Neuronal stem cell (in vitro differentiated cells): ENCODE results near the gene EPB41L5.
"Not testable (repeated sequence)": the region's sequence is repeated elsewhere in the genome, so short reads cannot be mapped to it uniquely, and the experiment has no call there.

Experiments used
- DNase-seq: peaks from one replicate; pipeline ENCODE4 v3.0.0-alpha.2; 2013; ENCODE audit warnings: low spot score
- H2AFZ ChIP-seq: one replicate; pipeline ENCODE4 v1.6.1; 2013; ENCODE audit warnings: mild to moderate bottlenecking, low read length, inconsistent platforms
- H2AK5ac ChIP-seq: 2 replicates; pipeline ENCODE4 v1.6.1; 2013; ENCODE audit warnings: low read depth, mild to moderate bottlenecking, inconsistent platforms, low read length, moderate library complexity, mixed read lengths
- H2BK120ac ChIP-seq: 2 replicates; pipeline ENCODE4 v1.6.1; 2013; ENCODE audit warnings: low read depth, mild to moderate bottlenecking, inconsistent platforms, low read length, moderate library complexity, mixed read lengths
- H2BK12ac ChIP-seq: one replicate; pipeline ENCODE4 v1.6.1; 2013; ENCODE audit warnings: low read length, inconsistent platforms
- H2BK15ac ChIP-seq: 2 replicates; pipeline ENCODE4 v1.6.1; 2013; ENCODE audit warnings: mild to moderate bottlenecking, low read length, inconsistent platforms, mixed read lengths
- H2BK5ac ChIP-seq: one replicate; pipeline ENCODE4 v1.6.1; 2013; ENCODE audit warnings: inconsistent platforms, mild to moderate bottlenecking, low read length, moderate library complexity
- H3K14ac ChIP-seq: one replicate; pipeline ENCODE4 v1.6.1; 2013; ENCODE audit warnings: low read length, inconsistent platforms
- H3K18ac ChIP-seq: 2 replicates; pipeline ENCODE4 v1.6.1; 2013; ENCODE audit warnings: low read length, inconsistent platforms
- H3K23ac ChIP-seq: 2 replicates; pipeline ENCODE4 v1.6.1; 2013; ENCODE audit warnings: low read depth, mild to moderate bottlenecking, mixed read lengths, low read length, inconsistent platforms; ENCODE audit not compliant: poor library complexity
- H3K27ac ChIP-seq: replicated peaks from 3 replicates; pipeline ENCODE4 v1.5.1; 2013; ENCODE audit warnings: low read length, inconsistent platforms
- H3K27me3 ChIP-seq, 3 experiments: 2 replicates each; pipeline ENCODE4 v1.6.1; 2013; ENCODE audit warnings: low read length in 3 of 3, mild to moderate bottlenecking in 2 of 3, inconsistent platforms in 1 of 3, low read depth in 1 of 3, mixed read lengths in 1 of 3, moderate library complexity in 1 of 3; ENCODE audit not compliant: control insufficient read depth in 3 of 3, insufficient read depth in 3 of 3
- H3K36me3 ChIP-seq, 2 donors: replicated peaks in 1 of 2; 2 replicates each; pipeline ENCODE4 v1.6.1; 2013; ENCODE audit warnings: low read length in 2 of 2; ENCODE audit not compliant: control insufficient read depth in 2 of 2, insufficient read depth in 2 of 2
- H3K4ac ChIP-seq: 2 replicates; pipeline ENCODE4 v1.6.1; 2013; ENCODE audit warnings: inconsistent platforms, mild to moderate bottlenecking, low read length, moderate library complexity
- H3K4me1 ChIP-seq, 2 donors: 1 replicate in 1 of 2; 2 replicates in 1 of 2; pipeline ENCODE4 v1.6.1; 2013; ENCODE audit warnings: low read length in 2 of 2, low read depth in 1 of 2; ENCODE audit not compliant: control insufficient read depth in 2 of 2, insufficient read depth in 1 of 2
- H3K4me2 ChIP-seq: one replicate; pipeline ENCODE4 v1.6.1; 2013; ENCODE audit warnings: mild to moderate bottlenecking, low read length, inconsistent platforms; ENCODE audit not compliant: insufficient read depth, poor library complexity, severe bottlenecking
- H3K4me3 ChIP-seq, 2 donors: 2 replicates each; pipeline ENCODE4 v1.5.1; 2013; ENCODE audit warnings: low read length in 2 of 2, mild to moderate bottlenecking in 2 of 2, inconsistent platforms in 1 of 2, moderate library complexity in 1 of 2
- H3K79me1 ChIP-seq: one replicate; pipeline ENCODE4 v1.6.1; 2013; ENCODE audit warnings: low read depth, mild to moderate bottlenecking, inconsistent platforms, low read length, moderate library complexity
- H3K9ac ChIP-seq: one replicate; pipeline ENCODE4 v1.6.1; 2013; ENCODE audit warnings: mild to moderate bottlenecking, low read depth, low read length, inconsistent platforms; ENCODE audit not compliant: poor library complexity
- H3K9me3 ChIP-seq, 2 donors: replicated peaks in 1 of 2; 2 replicates each; pipeline versions ENCODE3 to v1.6.1; 2013; ENCODE audit warnings: low read length in 2 of 2, mild to moderate bottlenecking in 2 of 2, inconsistent platforms in 1 of 2, low read depth in 1 of 2, mixed read lengths in 1 of 2, moderate library complexity in 1 of 2; ENCODE audit not compliant: control insufficient read depth in 2 of 2, insufficient read depth in 1 of 2
- H4K8ac ChIP-seq: one replicate; pipeline ENCODE4 v1.6.1; 2013; ENCODE audit warnings: low read depth, mild to moderate bottlenecking, inconsistent platforms, low read length, moderate library complexity
- H4K91ac ChIP-seq: one replicate; pipeline ENCODE4 v1.6.1; 2013; ENCODE audit warnings: low read length, low read depth, mild to moderate bottlenecking, inconsistent platforms; ENCODE audit not compliant: poor library complexity
- WGBS, 2 donors: extraction: QIAGEN DNeasy Blood & Tissue Kit; methylation state at CpG; one replicate each; pipeline ENCODE4 v1.1.7; 2013; ENCODE audit warnings: missing lambda C conversion rate in 2 of 2, mixed read lengths in 1 of 2; ENCODE audit not compliant: insufficient read length in 2 of 2, insufficient replicate concordance in 1 of 2; ENCODE audit errors: extremely low coverage in 2 of 2; 5-methylcytosine and 5-hydroxymethylcytosine counted together

Gene EPB41L5

DNA sequence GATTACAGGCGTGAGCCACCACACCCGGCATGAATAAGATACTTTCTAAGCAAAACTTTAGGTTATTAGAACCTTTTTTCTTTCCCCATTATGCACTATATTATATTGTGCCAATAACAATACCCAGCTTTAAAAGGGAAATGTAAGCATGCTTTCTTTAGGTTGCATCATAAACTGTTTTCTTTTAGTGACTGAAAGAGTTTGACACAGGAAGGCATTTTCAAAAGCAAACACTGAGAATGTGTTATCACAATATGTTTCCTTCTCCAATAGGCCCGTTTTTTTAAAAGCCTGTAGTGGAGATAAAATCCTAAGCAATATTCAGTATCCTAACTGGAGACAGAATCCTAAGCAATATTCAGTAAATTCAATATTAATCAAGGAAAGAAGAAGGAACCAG lies 16.7 kb upstream of the EPB41L5 start:
- Histone ChIP-seq H3K79me1 (peaks cover 3% of the 10 kb centered on the region), H4K8ac (no peak overlapping the region), H3K4me2 (no peak overlapping the region), H2BK12ac (no peak overlapping the region), H4K91ac (no peak overlapping the region), H3K18ac (no peak overlapping the region), H2BK15ac (no peak overlapping the region), H3K4ac (no peak overlapping the region), H3K4me1 (no peaks in the 10 kb centered on the region), H2AFZ (no peak overlapping the region), H2BK5ac (no peak overlapping the region), H3K4me3 (no peak overlapping the region), H3K14ac (no peak overlapping the region), H3K23ac (no peak overlapping the region), H3K36me3 (no peaks in the 10 kb centered on the region), H3K27ac (no peak overlapping the region), H2AK5ac (no peak overlapping the region), H3K9ac (no peak overlapping the region), H2BK120ac (no peak overlapping the region), H3K27me3 (no peaks in the 10 kb centered on the region), H3K9me3 (no peaks in the 10 kb centered on the region)
- WGBS, 2 donors, result no CpG with 5 or more reads among the region's 3 CpGs
- DNase-seq, result no peak

DNA sequence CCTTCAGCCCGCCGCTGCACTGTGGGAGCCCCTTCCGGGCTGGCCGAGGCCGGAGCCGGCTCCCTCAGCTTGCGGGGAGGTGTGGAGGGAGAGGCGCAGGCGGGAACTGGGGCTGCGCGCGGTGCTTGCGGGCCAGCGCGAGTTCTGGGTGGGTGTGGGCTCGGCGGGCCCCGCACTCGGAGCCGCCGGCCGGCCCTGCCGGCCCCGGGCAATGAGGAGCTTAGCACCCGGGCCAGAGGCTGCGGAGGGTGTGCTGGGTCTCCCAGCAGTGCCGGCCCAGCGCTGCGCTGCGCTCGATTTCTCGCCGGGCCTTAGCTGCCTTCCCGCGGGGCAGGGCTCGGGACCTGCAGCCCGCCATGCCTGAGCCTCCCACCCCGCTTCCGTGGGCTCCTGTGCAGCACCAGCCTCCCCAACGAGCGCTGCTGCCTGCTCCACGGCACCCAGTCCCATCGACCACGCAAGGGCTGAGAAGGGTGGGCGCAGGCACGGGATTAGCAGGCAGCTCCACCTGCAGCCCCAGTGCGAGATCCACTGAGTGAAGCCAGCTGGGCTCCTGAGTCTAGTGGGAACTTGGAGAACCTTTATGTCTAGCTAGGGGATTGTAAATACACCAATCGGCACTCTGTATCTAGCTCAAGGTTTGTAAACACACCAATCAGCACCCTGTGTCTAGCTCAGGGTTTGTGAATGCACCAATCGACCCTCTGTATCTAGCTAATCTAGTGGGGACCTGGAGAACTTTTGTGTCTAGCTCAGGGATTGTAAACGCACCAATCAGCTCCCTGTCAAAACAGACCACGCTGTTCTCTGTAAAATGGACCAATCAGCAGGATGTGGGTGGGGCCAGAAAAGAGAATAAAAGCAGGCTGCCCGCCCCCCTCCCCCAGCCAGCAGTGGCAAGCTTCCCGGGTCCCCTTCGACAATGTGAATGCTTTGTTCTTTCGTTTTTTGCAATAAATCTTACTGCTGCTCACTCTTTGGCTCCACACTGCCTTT lies 15.7 kb upstream of the EPB41L5 start:
- not testable (repeated sequence) for H3K27ac ChIP-seq, H3K14ac ChIP-seq, H4K91ac ChIP-seq, H2AK5ac ChIP-seq, H3K4me1 ChIP-seq, H3K4me3 ChIP-seq, H3K4ac ChIP-seq, H2BK15ac ChIP-seq, H3K79me1 ChIP-seq, H3K23ac ChIP-seq, H4K8ac ChIP-seq, H2BK12ac ChIP-seq, H3K36me3 ChIP-seq, H3K4me2 ChIP-seq, H3K9me3 ChIP-seq, H3K9ac ChIP-seq, H3K27me3 ChIP-seq, H2BK120ac ChIP-seq, DNase-seq, H2BK5ac ChIP-seq
- peak overlapping the region; percentile 61 for H2AFZ ChIP-seq
- H3K18ac ChIP-seq, result peak overlapping the region; percentile 70
- WGBS, 2 donors, result no CpG with 5 or more reads among the region's 55 CpGs

DNA sequence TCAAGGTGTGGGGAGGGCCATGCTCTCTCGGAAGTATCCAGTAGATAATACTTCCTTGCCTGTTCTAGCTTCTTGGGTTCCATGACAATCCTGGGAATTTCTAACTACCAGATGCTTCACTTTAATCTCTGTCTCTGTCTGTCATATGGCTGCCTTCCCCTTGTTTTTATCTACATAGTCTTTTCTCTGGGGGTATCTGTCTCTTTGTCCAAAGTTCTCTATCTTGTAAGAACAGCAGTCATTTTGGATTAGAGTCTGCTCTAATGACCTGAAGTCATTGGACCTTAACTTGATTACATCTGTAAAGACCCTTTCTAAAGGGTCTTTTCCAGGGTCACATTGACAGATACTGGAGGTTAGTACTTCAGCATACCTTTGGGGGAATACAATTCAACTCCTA lies 11.4 kb upstream of the EPB41L5 start:
- Histone ChIP-seq H3K4ac (no peak overlapping the region), H3K79me1 (peaks cover 3% of the 10 kb centered on the region), H3K23ac (no peak overlapping the region), H3K27me3 (no peaks in the 10 kb centered on the region), H2BK15ac (no peak overlapping the region), H2BK12ac (no peak overlapping the region), H3K4me1 (no peaks in the 10 kb centered on the region), H2BK5ac (no peak overlapping the region), H3K27ac (no peak overlapping the region), H3K4me2 (no peak overlapping the region), H2AK5ac (no peak overlapping the region), H2BK120ac (no peak overlapping the region), H4K91ac (no peak overlapping the region), H2AFZ (no peak overlapping the region), H3K9me3 (no peaks in the 10 kb centered on the region), H3K36me3 (no peaks in the 10 kb centered on the region), H3K4me3 (no peak overlapping the region), H3K9ac (no peak overlapping the region), H3K18ac (no peak overlapping the region), H3K14ac (no peak overlapping the region), H4K8ac (no peak overlapping the region)
- DNase-seq, result no peak
- WGBS, 2 donors, result no CpG with 5 or more reads among the region's 1 CpG

DNA sequence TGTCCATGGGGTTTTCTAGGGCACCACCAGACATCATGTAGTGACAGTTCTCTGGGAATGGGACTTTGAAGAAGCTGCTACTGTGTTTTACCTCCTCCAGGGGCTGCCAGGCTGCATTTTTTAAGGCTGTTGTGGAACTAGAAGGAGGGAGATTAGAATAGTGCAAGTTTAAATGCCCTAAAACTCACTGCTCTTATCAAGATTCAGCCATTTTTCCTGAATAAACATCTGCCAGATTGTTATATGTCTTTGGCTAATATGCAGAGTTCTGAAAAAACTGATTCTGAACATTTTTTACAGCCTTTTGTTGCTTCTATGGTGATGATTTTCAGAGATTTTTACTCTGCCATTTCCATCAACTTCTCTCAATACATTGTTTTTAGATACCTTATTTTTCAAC lies 8.6 kb upstream of the EPB41L5 start:
- H4K8ac ChIP-seq, result no peak overlapping the region

More for the DNA sequence above, 8.6 kb upstream of the EPB41L5 start:
- no peak overlapping the region for H4K91ac ChIP-seq
- no peaks in the 10 kb centered on the region for H3K9me3 ChIP-seq
- no peak overlapping the region for H2BK12ac ChIP-seq
- no peak for DNase-seq
- H2BK5ac ChIP-seq, result no peak overlapping the region
- no peak overlapping the region for H3K4ac ChIP-seq
- no peak overlapping the region for H3K23ac ChIP-seq
- no peak overlapping the region for H3K4me3 ChIP-seq
- H2AK5ac ChIP-seq, result no peak overlapping the region
- no peak overlapping the region for H2AFZ ChIP-seq
- no peaks in the 10 kb centered on the region for H3K79me1 ChIP-seq
- no peak overlapping the region for H2BK120ac ChIP-seq
- H3K18ac ChIP-seq, result no peak overlapping the region
- H2BK15ac ChIP-seq, result no peak overlapping the region
- H3K36me3 ChIP-seq, result no peaks in the 10 kb centered on the region
- H3K4me2 ChIP-seq, result no peak overlapping the region
- H3K27ac ChIP-seq, result no peak overlapping the region
- H3K14ac ChIP-seq, result no peak overlapping the region
- no peak overlapping the region for H3K9ac ChIP-seq
- no peaks in the 10 kb centered on the region for H3K4me1 ChIP-seq
- no peaks in the 10 kb centered on the region for H3K27me3 ChIP-seq
